ENCODE data around the gene RAI1.
A peak's percentile ranks its signal among the peaks of the same experiment; 100 is the strongest.
"Not testable (repeated sequence)": the region's sequence is repeated elsewhere in the genome, so short reads cannot be mapped to it uniquely, and the experiment has no call there.

The RAI1 gene

GRCh38 chr17:17806611-17807274 is 125.5 kb downstream of the RAI1 start:
- no peak for DNase-seq

DNA sequence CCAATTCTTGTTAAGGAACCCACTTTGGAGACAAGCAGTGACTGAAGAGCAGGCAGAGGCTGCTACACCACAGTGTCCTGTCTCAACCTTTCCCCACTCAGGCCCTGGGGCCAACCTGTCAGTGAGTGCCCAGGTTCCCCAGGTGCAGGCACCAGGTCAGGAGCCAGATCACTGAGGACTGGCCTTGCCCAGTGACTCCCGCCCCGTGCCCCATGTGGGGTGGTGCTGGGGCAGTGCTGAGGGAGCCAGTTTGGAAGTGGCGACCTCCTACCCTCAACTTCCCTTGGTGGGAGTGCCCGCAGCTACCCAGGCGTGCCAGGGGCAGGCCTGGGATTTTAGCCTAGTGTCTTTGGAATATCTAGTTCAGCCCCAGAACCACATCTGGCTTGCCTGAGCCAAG is 126.2 kb downstream of the RAI1 start:
- DNase-seq: no peak

GRCh38 chr17:17808200-17808599 is 126.9 kb downstream of the RAI1 start:
- not testable (repeated sequence) for DNase-seq

DNA sequence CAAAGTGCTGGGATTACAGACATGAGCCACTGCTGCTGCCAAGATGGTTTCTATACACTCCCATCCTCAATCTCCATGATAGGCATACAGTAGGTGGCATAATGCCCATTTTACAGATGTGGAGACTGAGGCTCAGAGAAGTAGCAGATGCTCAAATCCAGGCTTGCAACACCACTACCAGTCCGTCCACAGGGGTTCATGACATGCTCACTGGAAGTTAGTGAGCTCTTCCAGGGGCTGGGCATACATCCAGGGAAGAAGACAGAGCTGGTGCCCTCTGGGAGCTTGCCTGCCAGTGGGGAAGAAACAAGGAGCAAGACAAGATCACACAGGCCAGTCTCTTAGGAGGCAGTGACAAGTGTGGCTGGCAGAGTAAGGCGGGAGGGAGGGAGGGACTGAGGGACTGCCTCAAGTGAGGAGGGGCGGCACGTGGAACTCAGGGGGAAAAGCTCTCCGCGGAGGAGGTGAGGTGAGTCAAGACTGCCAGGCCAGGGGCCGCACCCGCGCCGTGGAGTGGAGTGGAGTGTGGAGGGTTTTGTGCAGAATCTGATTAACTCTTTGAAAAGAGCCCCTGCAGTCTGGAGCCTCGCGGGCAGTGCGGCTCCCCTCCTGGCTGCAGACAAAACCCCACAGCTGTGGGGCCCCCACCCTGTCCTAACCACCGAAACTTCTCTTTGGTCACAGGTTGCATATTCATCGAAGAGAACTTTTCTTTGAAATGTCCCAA is 127.6 kb downstream of the RAI1 start:
- DNase-seq: no peak

- DNase-seq: no peak
These were observed 128.3 kb downstream of the RAI1 start for GRCh38 chr17:17809531-17810083.

- no peak for DNase-seq
These were observed 129.0 kb downstream of the RAI1 start for GRCh38 chr17:17810084-17810894.

DNA sequence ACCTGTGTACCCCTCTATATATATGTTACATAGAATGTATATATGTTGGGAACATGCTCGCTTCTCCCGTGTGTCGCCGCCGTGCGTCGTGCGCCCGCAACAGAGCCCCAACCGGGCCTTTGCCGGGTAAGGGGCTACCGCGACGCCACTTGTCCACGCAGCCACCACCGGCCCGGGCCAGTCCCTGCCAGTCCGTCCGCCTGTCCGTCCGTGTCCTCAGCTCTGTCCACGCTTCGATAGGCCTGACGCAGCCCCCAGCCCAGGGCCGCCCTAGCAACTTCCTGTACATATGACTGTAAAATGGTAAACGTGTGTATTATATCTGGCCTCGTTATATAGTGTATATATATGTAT is 129.6 kb downstream of the RAI1 start:
- DNase-seq: no peak

- DNase-seq: no peak
These were observed 130.3 kb downstream of the RAI1 start for GRCh38 chr17:17811381-17812210.

GRCh38 chr17:17812211-17813054 is 131.2 kb downstream of the RAI1 start:
- peak; percentile 30 for DNase-seq

DNA sequence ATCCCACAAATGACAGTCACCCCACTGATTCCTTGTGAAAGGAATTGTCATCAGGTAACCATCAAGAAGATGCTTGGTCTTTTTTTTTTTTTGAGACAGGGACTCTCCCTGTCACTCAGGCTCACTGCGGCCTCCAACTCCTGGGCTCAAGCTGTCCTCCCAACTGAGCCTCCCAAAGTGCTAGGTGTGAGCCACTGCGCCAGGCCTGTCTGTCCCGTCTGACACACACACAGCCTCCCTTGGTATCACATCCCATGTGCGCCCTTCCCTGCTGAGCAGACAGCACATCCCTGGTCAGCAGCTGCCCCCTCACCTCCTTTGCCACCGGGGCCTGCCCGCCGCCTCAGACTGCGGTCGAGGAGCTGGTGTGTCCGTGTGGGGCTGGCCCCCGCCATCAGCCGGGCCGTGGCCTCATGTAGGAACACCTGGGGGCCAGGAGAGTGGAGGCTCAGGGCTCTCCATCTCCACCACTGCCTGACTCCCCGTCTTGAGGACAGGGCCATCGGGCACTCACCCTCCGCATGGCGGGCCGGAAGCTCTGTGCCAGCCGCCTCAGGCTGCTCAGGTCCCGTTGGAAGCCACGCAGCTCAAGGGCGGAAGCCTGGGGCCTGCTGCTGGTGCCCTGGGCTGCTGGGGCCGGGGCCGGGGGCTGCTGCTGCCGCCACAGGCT is 131.9 kb downstream of the RAI1 start:
- DNase-seq: no peak

- DNase-seq: no peak
These were observed 132.5 kb downstream of the RAI1 start for GRCh38 chr17:17813725-17814095.

- DNase-seq: no peak
These were observed 133.2 kb downstream of the RAI1 start for GRCh38 chr17:17814162-17815061.

DNA sequence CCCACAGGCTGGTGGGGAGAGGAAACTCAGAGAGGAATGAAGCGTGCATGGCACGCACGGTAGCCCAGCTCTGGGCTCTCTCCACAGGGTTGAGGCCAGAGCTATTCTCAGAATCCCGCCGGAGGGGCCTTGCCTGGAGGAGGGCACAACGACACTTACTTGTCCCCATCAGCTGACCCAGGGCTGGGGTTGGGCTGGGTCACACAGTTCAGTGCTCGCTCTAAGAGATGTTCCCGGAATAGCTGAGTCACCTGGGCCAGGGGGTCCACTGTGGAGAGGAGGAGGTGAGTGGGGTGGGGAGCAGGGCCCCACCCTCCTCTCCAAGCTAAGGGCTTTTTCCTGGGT is 133.8 kb downstream of the RAI1 start:
- no peak for DNase-seq

DNA sequence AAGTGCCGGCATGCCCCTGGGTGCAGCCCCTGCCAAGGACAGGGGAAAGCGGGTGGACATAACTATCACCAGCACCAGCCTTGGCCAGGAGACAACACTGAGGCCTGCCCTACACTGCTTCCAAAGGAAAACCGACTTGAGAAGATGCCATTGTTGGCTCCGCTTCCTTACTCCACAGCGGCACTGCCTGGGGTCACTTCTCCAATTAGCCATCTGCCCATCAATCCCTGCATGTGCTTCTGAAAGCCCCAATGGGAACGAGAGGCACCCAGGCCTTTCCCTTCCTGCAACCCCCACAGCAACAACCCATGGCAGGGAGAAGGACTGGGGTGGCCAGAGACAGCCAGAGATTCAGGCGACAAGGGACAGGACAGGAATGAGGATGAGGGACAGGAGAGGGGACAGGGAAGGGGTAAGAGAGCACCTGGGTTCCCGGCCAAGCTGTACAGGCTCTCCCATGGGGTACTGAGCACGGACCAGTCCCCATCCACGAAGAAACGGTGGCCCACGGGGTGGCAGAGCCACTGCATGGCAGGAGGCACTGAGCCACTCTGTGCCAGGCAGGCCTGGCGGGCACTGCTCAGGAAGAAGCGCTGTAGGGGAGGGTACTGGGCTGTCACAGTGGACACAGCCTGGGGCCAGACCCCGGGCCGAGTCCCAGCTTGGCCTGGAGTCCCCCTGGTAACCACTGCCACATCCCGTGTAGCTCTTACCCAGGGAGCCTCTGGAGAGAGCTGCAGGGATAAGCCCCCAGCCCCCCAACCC is 134.4 kb downstream of the RAI1 start:
- no peak for DNase-seq

DNA sequence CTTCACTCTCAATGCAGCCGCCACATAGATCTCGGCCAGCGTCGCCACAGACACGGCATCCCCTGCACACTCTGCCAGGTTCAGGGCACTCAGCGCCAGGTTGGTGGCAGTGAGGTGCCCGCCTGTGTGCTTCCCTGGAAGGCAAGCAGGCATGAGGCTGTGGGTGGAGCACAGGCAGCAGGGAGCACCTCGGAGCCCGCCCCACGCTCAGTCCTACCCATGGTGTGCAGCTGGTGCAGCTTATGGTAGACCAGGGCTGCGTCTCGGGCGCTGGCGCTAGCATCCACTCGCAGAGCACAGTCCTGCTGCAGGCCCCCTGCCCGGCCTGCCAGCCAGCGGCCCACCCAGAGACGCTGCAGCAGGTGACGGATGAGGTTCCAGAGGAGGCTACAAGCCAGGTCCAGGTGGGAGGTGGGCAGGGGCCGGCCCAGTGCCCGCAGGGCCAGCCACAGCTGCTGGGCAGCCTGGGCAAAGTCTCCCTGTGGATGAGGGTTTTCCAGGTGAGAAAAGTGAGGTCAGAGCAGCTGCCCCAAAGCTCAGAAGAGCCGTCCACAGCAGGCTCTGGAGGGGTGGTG is 135.1 kb downstream of the RAI1 start:
- DNase-seq: no peak

GRCh38 chr17:17816831-17817551 is 135.7 kb downstream of the RAI1 start:
- no peak for DNase-seq

DNA sequence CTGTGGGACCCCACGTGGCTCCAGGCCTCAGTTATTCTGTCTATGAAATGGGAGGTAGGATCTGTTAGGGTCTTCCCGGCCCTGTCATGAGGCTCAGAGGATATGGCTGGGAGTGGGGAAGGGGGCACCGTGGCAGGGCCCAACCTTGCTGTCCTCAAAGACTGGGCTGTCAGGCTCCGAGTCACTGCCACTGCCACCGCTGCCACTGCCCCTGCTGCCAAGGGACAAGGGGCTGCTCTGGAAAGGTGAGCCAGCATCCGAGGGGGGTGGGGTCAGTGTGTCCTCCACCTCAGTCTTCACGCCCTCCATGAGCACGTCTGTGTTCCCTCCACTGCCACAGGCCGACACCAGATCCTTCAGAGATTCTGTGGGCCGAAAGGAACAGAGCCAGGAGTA is 136.3 kb downstream of the RAI1 start:
- DNase-seq: no peak

GRCh38 chr17:17818088-17818526 is 136.8 kb downstream of the RAI1 start:
- no peak for DNase-seq
